ENCODE data around the gene FHOD3. TPM values are rescaled to one million over a fixed set of nuclear protein-coding genes. Genes with fewer than 3 reads are reported as not detected.
A peak's percentile ranks its signal among the peaks of the same experiment; 100 is the strongest.

Gene FHOD3
- total and polyA plus RNA-seq, 2 of the 4 experiments (the other 2 are of a cell fraction): 14.6 to 16.0 TPM

GRCh38 chr18:36315736-36316135 is 18.2 kb downstream of the FHOD3 start:
- no peak overlapping the region for H2AFZ ChIP-seq (replicated peaks; ENCODE audit: low read length, poor library complexity)
- no peak overlapping the region for H3K23ac ChIP-seq (ENCODE audit: low read depth, low read length)

More at GRCh38 chr18:36315736-36316135, 18.2 kb downstream of the FHOD3 start:
- Histone ChIP-seq H4K20me1 (ENCODE audit: insufficient read depth, low read length) (no peaks in the 10 kb centered on the region), H2BK5ac (ENCODE audit: low read depth, low read length, poor library complexity, severe bottlenecking) (peak overlapping the region; percentile 64), H3K56ac (ENCODE audit: extremely low read depth, insufficient read depth, low read length) (no peak overlapping the region), H3K4me1 (ENCODE audit: control insufficient read depth, insufficient read depth, low read length) (peaks cover 11% of the 10 kb centered on the region), H4K91ac (ENCODE audit: insufficient read depth, low read depth, low read length) (no peak overlapping the region), H4K5ac (ENCODE audit: low read depth, low read length) (peak overlapping the region; percentile 37; the same call in 1 of the 2 replicates), H2BK20ac (ENCODE audit: low read depth, low read length) (no peak overlapping the region), H3K18ac (ENCODE audit: low read depth, low read length) (0 out of 2 replicates have a peak overlapping the region, but pooled peaks have one; percentile 14), H3K79me1 (ENCODE audit: low read depth in 1 of 2, low read length in 2 of 2) (peaks cover 13 to 38% of the 10 kb centered on the region in 2 experiments; a peak in 3 of 4 replicates), H4K8ac (ENCODE audit: low read depth in 2 of 2, low read length in 2 of 2) (peak overlapping the region; percentile 24 to 64; a peak in 3 of 4 replicates), H3K4ac (ENCODE audit: low read depth, low read length) (peak overlapping the region; percentile 71), H3K9me3 (ENCODE audit: control insufficient read depth, insufficient read depth, low read length) (no peaks in the 10 kb centered on the region), H2AK9ac (replicated peaks; ENCODE audit: low read depth, low read length, poor library complexity) (no peak overlapping the region), H3K9me1 (ENCODE audit: insufficient read depth, low read length) (peaks cover 13% of the 10 kb centered on the region), H3K27me3 (ENCODE audit: control insufficient read depth, insufficient read depth, low read length) (no peaks in the 10 kb centered on the region), H2BK15ac (ENCODE audit: low read depth, low read length) (no peak overlapping the region), H2BK120ac (ENCODE audit: low read depth, low read length) (peak overlapping the region; percentile 56; the same call in 1 of the 2 replicates), H3K4me3 (ENCODE audit: insufficient read depth, low read depth, low read length) (no peak overlapping the region), H3K36me3 (ENCODE audit: control insufficient read depth, insufficient read depth, low read length) (no peaks in the 10 kb centered on the region), H3K9ac (ENCODE audit: low read depth, low read length) (no peak overlapping the region), H3K27ac (ENCODE audit: insufficient read depth, low read length) (no peak overlapping the region; the same call in 1 of the 2 replicates), H2AK5ac (ENCODE audit: low read depth, low read length) (peak overlapping the region; percentile 22; the same call in 1 of the 2 replicates), H3K4me2 (ENCODE audit: low read depth, low read length) (no peak overlapping the region), H3K14ac (replicated peaks; ENCODE audit: low read depth, low read length) (no peak overlapping the region; the same call in 1 of the 2 replicates)
- CTCF ChIA-PET: interaction anchor here (0.6 to 1.0 kb wide), 4 partner anchors 18 to 336 kb away, joined by 3 to 6 read pairs (median 3); no protein-coding TSS in a partner anchor
- intact Hi-C loops (cut with micrococcal nuclease): no loop called here
- POLR2A ChIA-PET (ENCODE audit: unreplicated experiment): no interaction called here
- ATAC-seq (ENCODE audit: low read depth) (peak; percentile 72), DNase-seq (peak; percentile 63)
- WGBS, 2 experiments (ENCODE audit: extremely low coverage in 2 of 2, insufficient read length in 1 of 2): 79% methylated on average over 3 of the region's 10 CpGs; no CpG with 5 or more reads in 1 of the 2 experiments
- in situ Hi-C loops (cut with MboI; ENCODE audit: low sequenced_read_pairs): no loop called here
- TF ChIP-seq MAZ (IDR thresholded peaks at IDR 0.05; ENCODE audit: borderline replicate concordance, low read depth, low read length) (0 out of 2 replicates have a peak, but pooled peaks have one; percentile 46), CHD1 (IDR thresholded peaks at IDR 0.05; ENCODE audit: low read depth, low read length) (no peak), RCOR1 (IDR thresholded peaks at IDR 0.05; ENCODE audit: insufficient replicate concordance, low read length) (no peak), SMC3 (IDR thresholded peaks at IDR 0.05; ENCODE audit: low read depth, low read length) (no peak), USF2 (IDR thresholded peaks at IDR 0.05; ENCODE audit: low read depth, low read length) (no peak), RAD21 (IDR thresholded peaks at IDR 0.05; ENCODE audit: low read length) (no peak), POLR2A (IDR thresholded peaks at IDR 0.05; ENCODE audit: low read depth, low read length) (no peak)
- dilution Hi-C loops (cut with HindIII; ENCODE audit: low sequenced_read_pairs, unreplicated experiment): no loop called here
- BruUV-seq (replicated peaks): no TSS peak

Measured in IMR-90 (cell line).